ENCODE results near the gene PERM1.

DNA sequence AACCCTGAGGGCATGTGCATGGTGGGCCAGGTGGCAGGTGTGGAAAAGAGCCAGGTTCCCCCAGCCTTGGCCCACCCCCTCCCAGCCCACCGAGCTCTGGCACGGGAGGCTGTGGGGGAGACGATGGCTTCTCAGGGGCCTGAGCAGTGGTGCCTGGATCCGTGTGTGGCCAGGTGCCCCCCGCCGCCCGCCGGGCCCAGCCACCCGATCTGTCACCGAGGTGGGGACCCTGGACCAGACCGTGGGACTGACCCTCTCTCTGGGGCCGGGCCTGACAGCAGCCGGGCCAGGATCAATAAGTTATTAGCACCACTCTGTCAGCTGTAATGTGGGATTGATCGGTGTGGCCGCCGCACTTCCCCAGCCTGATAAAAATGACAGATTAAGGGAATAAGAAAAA, 44.4 kb downstream of the PERM1 start:
- no peak for TF ChIP-seq TEAD4 (IDR thresholded peaks at IDR 0.05; ENCODE audit: low read depth, low read length)
- TF ChIP-seq, protein P1, sequence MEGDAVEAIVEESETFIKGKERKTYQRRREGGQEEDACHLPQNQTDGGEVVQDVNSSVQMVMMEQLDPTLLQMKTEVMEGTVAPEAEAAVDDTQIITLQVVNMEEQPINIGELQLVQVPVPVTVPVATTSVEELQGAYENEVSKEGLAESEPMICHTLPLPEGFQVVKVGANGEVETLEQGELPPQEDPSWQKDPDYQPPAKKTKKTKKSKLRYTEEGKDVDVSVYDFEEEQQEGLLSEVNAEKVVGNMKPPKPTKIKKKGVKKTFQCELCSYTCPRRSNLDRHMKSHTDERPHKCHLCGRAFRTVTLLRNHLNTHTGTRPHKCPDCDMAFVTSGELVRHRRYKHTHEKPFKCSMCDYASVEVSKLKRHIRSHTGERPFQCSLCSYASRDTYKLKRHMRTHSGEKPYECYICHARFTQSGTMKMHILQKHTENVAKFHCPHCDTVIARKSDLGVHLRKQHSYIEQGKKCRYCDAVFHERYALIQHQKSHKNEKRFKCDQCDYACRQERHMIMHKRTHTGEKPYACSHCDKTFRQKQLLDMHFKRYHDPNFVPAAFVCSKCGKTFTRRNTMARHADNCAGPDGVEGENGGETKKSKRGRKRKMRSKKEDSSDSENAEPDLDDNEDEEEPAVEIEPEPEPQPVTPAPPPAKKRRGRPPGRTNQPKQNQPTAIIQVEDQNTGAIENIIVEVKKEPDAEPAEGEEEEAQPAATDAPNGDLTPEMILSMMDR (IDR thresholded peaks at IDR 0.05; ENCODE audit: control extremely low read depth in 1 of 3, insufficient read depth in 1 of 3, low read depth in 1 of 3, low read length in 3 of 3) = no peak
- no peak for TF ChIP-seq POLR2AphosphoS5 (IDR thresholded peaks at IDR 0.05; ENCODE audit: low read depth, low read length)
- no peak for TF ChIP-seq JUND (IDR thresholded peaks at IDR 0.05; ENCODE audit: low read length)
- TF ChIP-seq POLR2A (IDR thresholded peaks at IDR 0.05; ENCODE audit: control extremely low read depth in 1 of 2, low read depth in 2 of 2, low read length in 2 of 2) = no peak
- no peak for TF ChIP-seq RFX5 (IDR thresholded peaks at IDR 0.05; ENCODE audit: borderline replicate concordance, low read depth, low read length)
- no peak for TF ChIP-seq BRCA1 (IDR thresholded peaks at IDR 0.05; ENCODE audit: low read depth, low read length)
- TF ChIP-seq FOSL1 (IDR thresholded peaks at IDR 0.05; ENCODE audit: insufficient read depth, low read depth, low read length) = no peak
- TF ChIP-seq EZH2 (IDR thresholded peaks at IDR 0.05; ENCODE audit: low read depth, low read length, severe bottlenecking) = no peak
- TF ChIP-seq TBP (IDR thresholded peaks at IDR 0.05; ENCODE audit: low read depth, low read length) = no peak
- TF ChIP-seq, protein P2, sequence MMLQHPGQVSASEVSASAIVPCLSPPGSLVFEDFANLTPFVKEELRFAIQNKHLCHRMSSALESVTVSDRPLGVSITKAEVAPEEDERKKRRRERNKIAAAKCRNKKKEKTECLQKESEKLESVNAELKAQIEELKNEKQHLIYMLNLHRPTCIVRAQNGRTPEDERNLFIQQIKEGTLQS (IDR thresholded peaks at IDR 0.05; ENCODE audit: insufficient read depth, low read depth, low read length) = no peak
- TF ChIP-seq, protein P3, sequence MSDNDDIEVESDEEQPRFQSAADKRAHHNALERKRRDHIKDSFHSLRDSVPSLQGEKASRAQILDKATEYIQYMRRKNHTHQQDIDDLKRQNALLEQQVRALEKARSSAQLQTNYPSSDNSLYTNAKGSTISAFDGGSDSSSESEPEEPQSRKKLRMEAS (IDR thresholded peaks at IDR 0.05) = no peak
- TF ChIP-seq TAF1 (IDR thresholded peaks at IDR 0.05; ENCODE audit: low read depth, low read length) = no peak
- TF ChIP-seq POU5F1 (IDR thresholded peaks at IDR 0.05; ENCODE audit: low read depth, low read length) = no peak
